Measurements from ENCODE around the gene MPLKIP.
"Not testable (repeated sequence)": the region's sequence is repeated elsewhere in the genome, so short reads cannot be mapped to it uniquely, and the experiment has no call there.

Gene MPLKIP

DNA sequence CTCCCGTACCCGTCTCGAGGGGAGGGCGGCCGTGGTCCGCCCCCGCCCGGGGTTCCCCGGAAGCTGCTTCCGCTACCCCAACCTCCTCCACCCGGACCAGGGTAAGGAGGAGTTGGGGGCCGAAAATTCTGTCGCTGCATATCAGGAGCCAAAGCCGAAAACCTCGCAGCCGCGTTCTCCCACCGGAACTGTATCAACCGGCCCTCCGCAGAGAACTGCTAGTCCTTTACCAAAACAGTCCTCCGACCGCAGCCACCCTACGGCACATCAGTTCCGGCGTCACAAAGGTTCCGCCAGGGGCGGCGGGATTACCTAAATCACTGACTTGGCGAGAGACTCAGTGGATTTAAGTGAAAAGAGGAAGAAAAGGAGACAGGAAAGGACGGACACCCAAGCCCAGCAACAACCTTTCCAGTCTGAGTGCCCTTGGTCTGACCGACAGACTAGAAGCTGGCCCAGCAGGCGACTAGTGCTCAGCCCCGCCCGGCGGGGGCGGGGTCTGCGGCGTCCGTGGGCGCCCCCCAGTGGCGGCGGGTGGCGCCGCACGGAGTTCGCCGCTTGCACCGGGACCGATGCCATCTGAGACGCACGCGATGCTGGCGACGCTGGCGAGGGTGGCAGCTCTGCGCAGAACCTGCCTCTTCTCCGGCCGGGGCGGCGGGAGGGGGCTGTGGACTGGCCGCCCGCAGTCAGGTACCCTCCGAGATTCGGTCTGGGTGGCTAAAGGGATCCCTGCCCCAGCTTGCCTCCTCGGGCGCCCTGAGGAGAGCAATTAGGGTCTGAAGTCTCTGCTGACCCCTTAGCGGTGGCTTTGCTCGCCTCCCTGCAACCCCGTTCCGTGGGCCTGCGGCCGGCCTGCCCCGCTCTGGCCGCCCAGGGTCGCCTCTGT lies at the start of gene MPLKIP, which contains the start of gene SUGCT:
Gene MPLKIP (minus strand): TSS at position 195 of the 889 bp plus-strand sequence. CDS start 55 bp downstream, at position 140.
Gene SUGCT (plus strand): TSS at position 578 of the 889 bp plus-strand sequence.
- peak; percentile 96 for DNase-seq

- DNase-seq = no peak
Measured at GRCh38 chr7:40182452-40182851, 48.0 kb upstream of the MPLKIP start.

GRCh38 chr7:40177071-40177470 lies 42.6 kb upstream of the MPLKIP start:
- DNase-seq = no peak

GRCh38 chr7:40175725-40176510 lies 41.5 kb upstream of the MPLKIP start:
- DNase-seq = no peak

GRCh38 chr7:40175256-40175655 lies 40.8 kb upstream of the MPLKIP start:
- DNase-seq = not testable (repeated sequence)

DNA sequence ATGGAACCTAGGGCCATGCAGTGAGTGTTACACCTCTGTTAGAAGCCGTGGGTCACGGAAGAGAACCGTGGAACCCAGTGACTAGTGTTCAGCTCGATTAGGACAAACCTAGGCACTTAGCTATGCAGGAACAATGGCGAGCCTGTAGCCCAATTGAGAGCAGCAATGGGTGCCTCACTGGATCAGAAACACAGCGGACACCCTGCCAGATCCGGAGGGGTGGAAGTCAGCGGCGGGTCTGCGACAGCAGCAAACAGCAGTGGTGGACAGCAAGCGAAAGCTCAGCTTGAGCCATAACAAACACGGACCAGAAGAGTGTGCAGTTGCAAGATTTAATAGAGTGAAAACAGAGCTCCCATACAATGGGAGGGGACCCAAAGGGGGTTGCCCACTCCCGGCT lies 38.7 kb upstream of the MPLKIP start:
- DNase-seq = not testable (repeated sequence)

DNA sequence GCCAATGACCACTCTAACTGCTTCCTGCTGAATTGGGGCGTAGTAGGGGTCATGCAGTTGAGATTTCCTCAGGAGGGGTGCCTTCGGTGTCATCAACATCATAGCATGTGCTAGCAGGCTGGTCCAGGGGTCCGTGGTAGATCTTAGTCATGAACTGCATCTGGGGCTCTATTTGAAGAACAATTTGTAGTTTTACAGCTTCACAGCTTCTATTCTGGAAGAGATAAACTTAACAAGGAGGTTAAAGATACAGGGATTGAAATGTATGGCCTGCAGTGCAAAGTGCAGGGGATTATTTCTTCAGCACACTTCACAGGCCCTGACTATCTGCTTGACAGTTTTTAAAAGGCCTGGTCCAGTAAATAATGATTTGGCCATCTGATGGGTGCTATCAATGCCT lies 33.8 kb upstream of the MPLKIP start:
- DNase-seq = not testable (repeated sequence)

DNA sequence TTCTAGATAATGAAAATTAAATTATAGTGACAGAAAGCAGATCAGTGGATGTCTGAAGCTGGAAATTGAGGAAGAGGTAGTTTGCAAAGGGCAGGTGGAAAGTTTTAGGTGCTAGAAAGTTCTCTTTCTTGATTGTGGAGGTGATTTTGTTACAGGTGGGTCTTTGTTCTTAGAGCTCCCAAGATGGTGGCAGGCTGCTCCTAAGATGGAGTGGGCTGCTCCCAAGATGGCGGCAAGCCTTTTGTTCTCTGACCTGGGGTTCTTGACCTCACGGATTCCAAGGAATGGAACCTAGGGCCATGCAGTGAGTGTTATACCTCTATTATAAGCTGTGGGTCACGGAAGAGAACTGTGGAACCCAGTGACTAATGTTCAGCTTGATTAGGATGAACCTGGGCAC lies 32.9 kb upstream of the MPLKIP start:
- DNase-seq = no peak

- DNase-seq = no peak
Measured at GRCh38 chr7:40165216-40165615, 30.8 kb upstream of the MPLKIP start.

DNA sequence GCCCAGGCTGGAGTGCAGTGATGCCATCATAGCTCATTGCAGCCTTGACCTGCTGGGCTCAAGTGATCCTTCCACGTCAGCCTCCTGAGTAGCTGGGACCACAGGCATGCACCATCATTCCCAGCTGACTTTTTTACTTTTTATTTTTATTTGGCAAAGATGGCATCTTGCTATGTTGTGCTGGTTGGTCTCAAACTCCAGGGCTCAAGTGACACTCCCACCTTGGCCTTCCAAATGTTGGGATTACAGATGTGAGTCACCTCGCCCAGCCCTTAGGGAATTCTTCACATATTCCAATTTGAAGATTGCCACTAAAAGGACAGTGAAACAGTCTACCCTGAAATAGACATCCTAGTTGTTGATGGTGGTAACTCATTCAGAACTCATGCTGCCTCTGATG lies 28.1 kb upstream of the MPLKIP start:
- DNase-seq = no peak

DNA sequence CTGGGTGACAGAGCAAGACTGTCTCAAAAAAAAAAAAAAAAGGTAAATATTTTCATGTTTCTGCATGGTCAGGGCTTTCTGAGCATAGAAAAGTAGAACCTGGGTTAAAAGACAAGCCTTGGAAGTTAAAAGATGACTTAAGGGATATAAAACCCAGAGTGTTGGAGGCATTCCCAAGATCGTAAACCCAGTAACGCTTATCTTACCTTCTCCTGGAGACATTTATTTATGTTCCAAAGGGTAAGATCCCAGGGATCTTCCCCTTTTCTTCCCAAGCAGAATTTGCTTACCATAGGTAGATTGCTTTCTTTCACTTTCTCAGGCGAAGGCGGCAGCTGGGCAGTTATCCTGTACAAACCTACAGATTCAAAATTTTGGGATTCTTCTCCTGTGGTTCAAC lies 22.6 kb upstream of the MPLKIP start:
- DNase-seq = no peak

- DNase-seq = no peak
Measured at GRCh38 chr7:40151504-40151903, 17.1 kb upstream of the MPLKIP start.

GRCh38 chr7:40148671-40149070 lies 14.2 kb upstream of the MPLKIP start:
- no peak for DNase-seq

DNA sequence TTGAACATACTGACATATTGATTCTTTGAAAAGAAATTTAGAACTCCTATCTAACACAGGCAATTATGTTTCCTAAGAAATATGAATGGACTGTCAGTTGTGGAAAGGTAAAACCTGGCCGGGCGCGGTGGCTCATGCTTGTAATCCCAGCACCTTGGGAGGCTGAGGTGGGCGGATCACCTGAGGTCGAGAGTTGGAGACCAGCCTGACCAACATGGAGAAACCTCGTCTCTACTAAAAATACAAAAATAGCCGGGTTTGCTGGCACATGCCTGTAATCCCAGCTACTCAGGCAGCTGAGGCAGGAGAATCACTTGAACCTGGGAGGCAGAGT lies 13.8 kb upstream of the MPLKIP start:
- not testable (repeated sequence) for DNase-seq

GRCh38 chr7:40147371-40148246 lies 13.2 kb upstream of the MPLKIP start:
- DNase-seq = no peak

- DNase-seq = not testable (repeated sequence)
Measured at GRCh38 chr7:40145596-40146130, 11.2 kb upstream of the MPLKIP start.

- not testable (repeated sequence) for DNase-seq
Measured at GRCh38 chr7:40141916-40142315, 7.5 kb upstream of the MPLKIP start.

- not testable (repeated sequence) for DNase-seq
Measured at GRCh38 chr7:40139891-40140290, 5.5 kb upstream of the MPLKIP start.

DNA sequence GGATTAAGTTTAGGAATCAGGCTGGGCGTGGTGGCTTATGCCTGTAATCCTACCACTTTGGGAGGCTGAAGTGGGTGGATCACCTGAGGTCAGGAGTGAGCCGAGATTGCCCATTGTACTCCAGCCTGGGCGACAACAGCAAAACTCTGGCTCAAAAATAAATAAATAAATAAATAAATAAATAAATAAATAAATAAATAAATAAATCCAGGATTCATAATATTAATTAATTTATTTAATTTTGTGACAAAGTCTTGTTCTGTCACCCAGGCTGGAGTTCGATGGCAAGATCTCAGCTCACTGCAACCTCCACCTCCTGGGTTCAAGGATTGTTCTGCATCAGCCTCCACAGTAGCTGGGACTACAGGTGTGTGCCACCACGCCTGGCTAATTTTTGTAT lies 4.6 kb upstream of the MPLKIP start:
- DNase-seq = no peak

GRCh38 chr7:40137563-40137962 lies 3.1 kb upstream of the MPLKIP start:
- no peak for DNase-seq

GRCh38 chr7:40135317-40135610 lies 842 bp upstream of the MPLKIP start:
- peak; percentile 5 for DNase-seq

DNA sequence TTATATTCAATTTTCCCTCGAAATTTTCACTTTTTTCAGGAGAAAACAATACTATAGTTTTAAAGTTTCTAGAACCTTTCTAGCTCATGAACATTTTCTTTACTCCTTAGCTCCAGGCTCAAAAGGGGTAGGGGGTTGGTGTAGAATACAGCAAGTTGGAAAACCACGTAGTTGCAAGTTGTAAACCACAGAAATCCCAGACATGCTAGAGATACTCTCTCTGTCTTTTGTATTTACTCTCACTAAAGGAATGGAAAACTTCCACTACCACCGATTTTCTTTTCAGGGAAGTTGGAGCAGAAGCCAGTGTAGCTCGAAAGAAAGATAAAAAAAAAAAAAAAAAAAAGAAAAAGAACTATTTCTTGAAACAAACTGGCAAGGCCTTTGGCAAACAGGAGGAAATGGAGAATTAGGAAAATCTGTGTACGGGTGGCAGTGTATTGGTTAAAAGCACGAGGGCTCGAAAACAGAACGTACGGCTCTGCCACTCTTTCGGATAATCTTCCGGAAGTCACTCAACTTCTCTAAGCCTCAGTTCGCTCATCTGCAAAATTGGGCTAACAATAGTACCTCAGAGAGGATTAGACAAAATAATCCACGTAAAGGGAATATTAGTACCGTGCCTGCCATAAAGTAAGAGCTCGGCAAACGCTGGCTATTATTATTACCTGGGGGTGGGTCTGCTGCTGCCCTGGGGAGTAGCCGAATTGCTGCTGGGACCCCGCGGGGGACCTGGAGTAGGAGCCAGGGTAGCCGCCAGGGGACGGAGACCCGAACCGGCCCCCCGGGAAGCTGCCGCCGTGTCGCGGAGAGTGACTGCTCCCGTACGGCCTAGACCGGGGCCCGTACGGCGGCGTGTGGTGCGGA lies 628 bp downstream of the MPLKIP start:
- DNase-seq = no peak

All from midbrain (tissue), 1 donor.